ENCODE data around the gene FBXL14. TPM values are rescaled to one million over a fixed set of nuclear protein-coding genes. Genes with fewer than 3 reads are reported as not detected.

Gene FBXL14
- total RNA-seq, 4 donors from 2014 or later, result 10.9 to 16.4 (median 13.1) TPM

DNA sequence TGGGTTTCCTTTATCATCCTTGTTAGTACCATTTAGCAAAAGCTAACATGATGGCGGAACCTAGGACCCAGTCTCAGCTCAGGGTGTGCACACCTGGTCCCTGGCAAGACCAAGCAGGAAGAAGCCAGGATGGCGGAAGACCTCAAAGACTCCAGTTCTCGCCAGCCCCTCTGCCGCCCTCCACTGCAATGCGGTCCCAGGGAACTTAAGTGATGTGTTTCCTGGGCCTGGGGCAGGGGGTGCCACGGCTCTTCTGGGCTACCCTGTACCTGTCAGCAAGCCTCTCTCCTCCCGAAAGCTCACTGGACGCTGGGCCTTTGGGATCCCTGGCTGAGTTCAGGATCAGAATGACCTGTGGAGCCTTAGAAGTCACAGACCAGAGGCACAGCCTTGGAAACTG, 71.3 kb downstream of the FBXL14 start:
- no peaks in the 10 kb centered on the region for H3K9me3 ChIP-seq
- H3K27ac ChIP-seq, result no peak overlapping the region
- H3K4me3 ChIP-seq, result no peak overlapping the region
- TF ChIP-seq, protein P1, sequence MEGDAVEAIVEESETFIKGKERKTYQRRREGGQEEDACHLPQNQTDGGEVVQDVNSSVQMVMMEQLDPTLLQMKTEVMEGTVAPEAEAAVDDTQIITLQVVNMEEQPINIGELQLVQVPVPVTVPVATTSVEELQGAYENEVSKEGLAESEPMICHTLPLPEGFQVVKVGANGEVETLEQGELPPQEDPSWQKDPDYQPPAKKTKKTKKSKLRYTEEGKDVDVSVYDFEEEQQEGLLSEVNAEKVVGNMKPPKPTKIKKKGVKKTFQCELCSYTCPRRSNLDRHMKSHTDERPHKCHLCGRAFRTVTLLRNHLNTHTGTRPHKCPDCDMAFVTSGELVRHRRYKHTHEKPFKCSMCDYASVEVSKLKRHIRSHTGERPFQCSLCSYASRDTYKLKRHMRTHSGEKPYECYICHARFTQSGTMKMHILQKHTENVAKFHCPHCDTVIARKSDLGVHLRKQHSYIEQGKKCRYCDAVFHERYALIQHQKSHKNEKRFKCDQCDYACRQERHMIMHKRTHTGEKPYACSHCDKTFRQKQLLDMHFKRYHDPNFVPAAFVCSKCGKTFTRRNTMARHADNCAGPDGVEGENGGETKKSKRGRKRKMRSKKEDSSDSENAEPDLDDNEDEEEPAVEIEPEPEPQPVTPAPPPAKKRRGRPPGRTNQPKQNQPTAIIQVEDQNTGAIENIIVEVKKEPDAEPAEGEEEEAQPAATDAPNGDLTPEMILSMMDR (IDR thresholded peaks at IDR 0.05), result no peak
- no peak for TF ChIP-seq POLR2AphosphoS5 (IDR thresholded peaks at IDR 0.05)
- TF ChIP-seq EP300 (IDR thresholded peaks at IDR 0.05), result no peak
- TF ChIP-seq POLR2A (IDR thresholded peaks at IDR 0.05), result no peak
- ATAC-seq, result no peak
- H3K36me3 ChIP-seq, result no peaks in the 10 kb centered on the region
- peaks cover 59% of the 10 kb centered on the region for H3K27me3 ChIP-seq
- WGBS, 2 donors (ENCODE audit: low coverage in 1 of 2), result 100% methylated on average over 2 of the region's 8 CpGs; no CpG with 5 or more reads in 1 of the 2 donors
- H3K4me1 ChIP-seq, result peaks cover 0 to 11% (median 0%) of the 10 kb centered on the region in 3 donors

DNA sequence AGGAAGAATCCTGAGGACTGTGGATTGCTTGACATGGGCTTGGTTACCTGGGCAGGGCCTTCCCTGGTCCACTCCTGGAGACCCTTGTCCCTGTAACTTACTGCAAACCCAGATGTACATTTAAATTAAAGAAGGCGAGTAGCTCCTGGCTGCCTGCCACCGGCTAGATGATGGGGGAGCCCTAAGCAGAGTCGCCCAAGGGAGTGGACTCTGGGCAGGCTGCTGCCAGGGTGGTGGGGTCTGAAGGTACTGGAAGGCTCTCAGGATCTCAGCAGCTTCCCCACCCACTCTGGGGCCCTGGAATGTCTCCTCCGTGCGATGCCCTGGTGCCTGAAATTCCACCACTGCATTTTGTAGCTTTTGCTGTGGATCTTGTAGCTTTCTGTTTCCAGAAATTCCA, 74.7 kb downstream of the FBXL14 start:
- TF ChIP-seq POLR2AphosphoS5 (IDR thresholded peaks at IDR 0.05) (no peak), POLR2A (IDR thresholded peaks at IDR 0.05) (no peak), EP300 (IDR thresholded peaks at IDR 0.05) (no peak)
- TF ChIP-seq, protein P1 (IDR thresholded peaks at IDR 0.05), result no peak
- 80% methylated on average over 1 of the region's 5 CpGs; no CpG with 5 or more reads in 1 of the 2 donors for WGBS, 2 donors (ENCODE audit: low coverage in 1 of 2)
- Histone ChIP-seq H3K4me3 (no peak overlapping the region), H3K27ac (no peak overlapping the region), H3K36me3 (no peaks in the 10 kb centered on the region), H3K9me3 (peaks cover 0 to 8% (median 0%) of the 10 kb centered on the region in 3 donors), H3K27me3 (peaks cover 45% of the 10 kb centered on the region), H3K4me1 (peaks cover 0 to 11% (median 0%) of the 10 kb centered on the region in 3 donors)
- ATAC-seq, result no peak

DNA sequence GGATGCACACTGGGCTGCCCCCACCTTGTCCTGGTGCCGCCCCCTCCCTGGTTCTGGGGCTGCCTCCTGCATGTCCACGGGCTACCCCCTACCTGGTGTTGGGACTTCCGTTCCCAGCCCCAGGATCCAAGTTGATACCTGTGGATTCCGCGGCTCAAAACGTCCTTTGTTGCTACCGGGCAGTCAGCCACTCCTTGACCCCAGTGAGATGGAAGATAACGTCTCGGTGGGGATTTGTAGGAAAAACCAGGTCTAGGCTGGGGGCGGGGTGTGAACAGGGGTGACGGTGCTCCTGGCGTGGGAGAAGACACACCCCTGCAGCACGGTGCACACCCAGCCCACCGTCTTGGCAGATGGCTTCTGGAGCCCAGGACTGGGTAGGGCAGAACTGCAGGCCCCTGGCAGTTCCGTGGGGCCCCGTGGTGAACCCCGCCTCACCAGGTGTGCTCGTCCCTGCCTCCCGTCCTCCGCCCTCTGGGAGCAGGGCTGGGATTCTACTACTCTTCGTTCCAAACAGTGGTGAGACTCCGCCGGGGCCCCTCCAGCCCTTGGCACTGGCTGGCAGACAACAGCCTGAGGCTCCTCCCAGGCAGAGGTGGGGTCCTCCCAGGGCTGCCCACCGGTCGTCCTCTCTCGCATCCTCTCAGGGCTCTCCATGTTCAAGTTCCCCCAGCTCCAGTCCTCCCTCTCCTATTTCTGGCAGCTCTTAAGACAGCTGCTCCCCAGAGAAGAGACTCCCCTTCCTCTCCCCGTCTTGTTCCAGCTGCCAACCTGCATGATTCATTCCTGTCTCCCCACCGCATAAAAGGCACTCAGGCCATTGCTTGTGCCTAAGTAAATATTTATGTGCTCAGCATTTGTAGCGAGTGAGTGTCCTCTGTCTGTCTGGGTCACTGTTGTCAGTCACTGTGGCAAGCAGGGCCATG, 75.5 kb downstream of the FBXL14 start:
- no peak overlapping the region for H3K27ac ChIP-seq
- 33 to 43% methylated on average over 3 to 5 of the region's 29 CpGs for WGBS, 2 donors (ENCODE audit: low coverage in 1 of 2)

GRCh38 chr12:1517734-1518525, 76.5 kb downstream of the FBXL14 start:
- H3K27ac ChIP-seq, result no peak overlapping the region
- TF ChIP-seq, protein P1 (IDR thresholded peaks at IDR 0.05), result no peak
- TF ChIP-seq POLR2A (IDR thresholded peaks at IDR 0.05) (no peak), POLR2AphosphoS5 (IDR thresholded peaks at IDR 0.05) (no peak), EP300 (IDR thresholded peaks at IDR 0.05) (no peak)
- H3K36me3 ChIP-seq, result no peaks in the 10 kb centered on the region
- H3K4me3 ChIP-seq, result no peak overlapping the region
- peaks cover 30% of the 10 kb centered on the region for H3K27me3 ChIP-seq
- WGBS, 2 donors (ENCODE audit: low coverage in 1 of 2), result 79 to 90% methylated on average over 3 to 4 of the region's 8 CpGs
- peaks cover 0 to 8% (median 0%) of the 10 kb centered on the region in 3 donors for H3K9me3 ChIP-seq
- H3K4me1 ChIP-seq, result peaks cover 0 to 11% (median 0%) of the 10 kb centered on the region in 3 donors
- ATAC-seq, result no peak

More for the DNA sequence above, 75.5 kb downstream of the FBXL14 start:
- TF ChIP-seq EP300 (IDR thresholded peaks at IDR 0.05) (no peak), POLR2AphosphoS5 (IDR thresholded peaks at IDR 0.05) (no peak), POLR2A (IDR thresholded peaks at IDR 0.05) (no peak)
- TF ChIP-seq, protein P1 (IDR thresholded peaks at IDR 0.05), result no peak
- Histone ChIP-seq H3K36me3 (no peaks in the 10 kb centered on the region), H3K9me3 (peaks cover 0 to 8% (median 0%) of the 10 kb centered on the region in 3 donors), H3K27me3 (peaks cover 38% of the 10 kb centered on the region), H3K4me3 (no peak overlapping the region), H3K4me1 (peaks cover 0 to 11% (median 0%) of the 10 kb centered on the region in 3 donors)
- no peak for ATAC-seq

Measured in gastroesophageal sphincter (tissue), 4 donors.